Endothelial cell of umbilical vein (primary cell): ENCODE data around the gene STX8. TPM values are rescaled to one million over a fixed set of nuclear protein-coding genes. Genes with fewer than 3 reads are reported as not detected.

Experiments
- BruUV-seq: library from RNA; stranded (reverse); fragments of 400-500 nt; replicated peaks from 2 replicates; lab custom pipeline; 2021; lab: Mats Ljungman, UMichigan
- CTCF ChIA-PET: fragments of 300-600, 350-600 bp; sonication (Branson Sonifier 250); formaldehyde crosslinking; loops from one replicate; lab custom pipeline; 2021; ENCODE audit warnings: antibody characterized with exemption, inconsistent platforms; lab: Charles Lee
- POLR2A ChIA-PET: fragments of 300-600, 350-600 bp; sonication (Branson Sonifier 250); formaldehyde crosslinking; loops from one replicate; lab custom pipeline; 2021; ENCODE audit warnings: antibody characterized with exemption, inconsistent platforms; lab: Charles Lee
- DNase-seq: peaks from one replicate; pipeline ENCODE4 v3.0.0-alpha.2; 2011; ENCODE audit warnings: low read depth, low spot score
- FAIRE-seq: peaks from 2 replicates; lab custom pipeline; 2011; peaks lifted over from hg19 to GRCh38; lab: Jason Lieb, UNC
- H2AFZ ChIP-seq: 2 replicates; pipeline ENCODE4 v1.6.0; 2012; ENCODE audit warnings: low read depth, low read length, control low read depth, inconsistent platforms
- H3K27ac ChIP-seq: 2 replicates; pipeline ENCODE4 v1.5.1; 2011; ENCODE audit warnings: low read depth, mild to moderate bottlenecking, control low read depth, low read length, moderate library complexity; ENCODE audit not compliant: insufficient read depth
- H3K27me3 ChIP-seq, 2 experiments: 2 replicates each; pipeline versions ENCODE4 v1.6.0 to v1.6.1; 2011; ENCODE audit warnings: low read length in 2 of 2, mixed read lengths in 1 of 2; ENCODE audit not compliant: control insufficient read depth in 2 of 2, insufficient read depth in 2 of 2
- H3K36me3 ChIP-seq, 2 experiments: 2 replicates in 1 of 2; 3 replicates in 1 of 2; pipeline ENCODE4 v1.5.1; 2011; ENCODE audit warnings: low read length in 2 of 2, mild to moderate bottlenecking in 1 of 2, moderate library complexity in 1 of 2; ENCODE audit not compliant: control insufficient read depth in 2 of 2, insufficient read depth in 2 of 2; ENCODE audit errors: extremely low read depth in 1 of 2
- H3K4me1 ChIP-seq: 3 replicates; pipeline ENCODE4 v1.5.1; 2011; ENCODE audit warnings: mild to moderate bottlenecking, low read length; ENCODE audit not compliant: control insufficient read depth, insufficient read depth; ENCODE audit errors: extremely low read depth
- H3K4me2 ChIP-seq: 2 replicates; pipeline ENCODE4 v1.6.1; 2011; ENCODE audit warnings: low read length, control low read depth, mixed read lengths; ENCODE audit not compliant: insufficient read depth
- H3K4me3 ChIP-seq, 3 experiments: fragments of 200-600 bp in 1 of 3; sonication (generic), shearing (Covaris generic) in 1 of 3; replicated peaks in 1 of 3; 2 replicates each; pipeline ENCODE4 v1.5.1; 2011 to 2016; ENCODE audit warnings: control low read depth in 3 of 3, low read length in 3 of 3, mild to moderate bottlenecking in 2 of 3, inconsistent platforms in 1 of 3, low read depth in 1 of 3, moderate library complexity in 1 of 3; ENCODE audit not compliant: insufficient read depth in 1 of 3
- H3K79me2 ChIP-seq: 2 replicates; pipeline ENCODE4 v1.6.0; 2012; ENCODE audit warnings: low read length, inconsistent platforms; ENCODE audit not compliant: control insufficient read depth, insufficient read depth
- H3K9ac ChIP-seq: replicated peaks from 2 replicates; pipeline ENCODE3; 2011; ENCODE audit warnings: low read length, control low read depth; ENCODE audit not compliant: insufficient read depth; ENCODE audit errors: extremely low read depth
- H3K9me1 ChIP-seq: replicated peaks from 3 replicates; pipeline ENCODE4 v1.6.0; 2011; ENCODE audit warnings: mild to moderate bottlenecking, low read length; ENCODE audit not compliant: control insufficient read depth, insufficient read depth; ENCODE audit errors: extremely low read depth
- H3K9me3 ChIP-seq: replicated peaks from 2 replicates; pipeline ENCODE4 v1.5.1; 2012; ENCODE audit warnings: low read length, inconsistent platforms; ENCODE audit not compliant: control insufficient read depth, insufficient read depth
- H4K20me1 ChIP-seq: replicated peaks from 2 replicates; pipeline ENCODE3; 2011; ENCODE audit warnings: mild to moderate bottlenecking, low read length; ENCODE audit not compliant: control insufficient read depth, insufficient read depth; ENCODE audit errors: extremely low read depth
- CTCF ChIP-seq, 2 donors: IDR thresholded peaks; 1 replicate in 1 of 2; 2 replicates in 1 of 2; pipeline ENCODE4 v1.5.1; 2011; ENCODE audit warnings: low read length in 2 of 2, mild to moderate bottlenecking in 2 of 2, moderate library complexity in 2 of 2, control low read depth in 1 of 2, inconsistent platforms in 1 of 2, low read depth in 1 of 2; ENCODE audit not compliant: insufficient read depth in 1 of 2; ENCODE audit errors: extremely low read depth in 1 of 2
- EZH2 ChIP-seq: IDR thresholded peaks from 2 replicates; pipeline ENCODE4 v1.6.1; 2012; ENCODE audit warnings: borderline replicate concordance, low read depth, mild to moderate bottlenecking, moderate library complexity, low read length, inconsistent platforms; ENCODE audit not compliant: severe bottlenecking
- FOS ChIP-seq: IDR thresholded peaks from 2 replicates; pipeline ENCODE4 v1.6.1; 2011; ENCODE audit warnings: mild to moderate bottlenecking, low read length, moderate library complexity, borderline replicate concordance; ENCODE audit not compliant: insufficient read depth
- GATA2 ChIP-seq: IDR thresholded peaks from 2 replicates; pipeline ENCODE4 v1.7.0; 2011; ENCODE audit warnings: low read depth, mild to moderate bottlenecking, moderate library complexity, mixed read lengths, low read length; ENCODE audit not compliant: insufficient read length, insufficient read depth
- JUN ChIP-seq: IDR thresholded peaks from 2 replicates; pipeline ENCODE4 v1.6.1; 2011; ENCODE audit warnings: borderline replicate concordance, low read depth; ENCODE audit not compliant: insufficient read length, insufficient read depth
- MAX ChIP-seq: IDR thresholded peaks from 2 replicates; pipeline ENCODE4 v1.6.1; 2011; ENCODE audit not compliant: insufficient read depth, insufficient read length
- MYC ChIP-seq: IDR thresholded peaks from one replicate; pipeline ENCODE4 v1.6.1; 2011; ENCODE audit warnings: mild to moderate bottlenecking, low read depth, low read length
- POLR2A ChIP-seq: IDR thresholded peaks from 2 replicates; pipeline ENCODE4 v1.6.1; 2012; ENCODE audit warnings: low read depth, mild to moderate bottlenecking, control low read depth, low read length
- POLR2AphosphoS5 ChIP-seq: IDR thresholded peaks from 2 replicates; pipeline ENCODE4 v1.6.1; 2012; ENCODE audit warnings: low read depth, mild to moderate bottlenecking, control low read depth, low read length, moderate library complexity; ENCODE audit not compliant: insufficient read depth
- dilution Hi-C: fragments of 300-500 bp; cut with MboI; formaldehyde crosslinking; loops from one replicate; pipeline ENCODE4 v1.15.0; 2019; ENCODE audit warnings: low sequenced_read_pairs; ENCODE audit not compliant: extremely low pct_ligation_motif_present
- intact Hi-C: fragments of 100-400 bp; cut with micrococcal nuclease; formaldehyde crosslinking; loops from one replicate; pipeline ENCODE4 v1.10.0; 2022
- polyA plus RNA-seq, 4 experiments: library from polyadenylated mRNA; depleted of rRNA in 3 of 4; stranded (reverse) in 3 of 4; unstranded in 1 of 4; fragments of >200 nt; gene quantifications; 2 replicates each; pipeline versions ENCODE4 v1.2.1 to v1.2.3, GENCODE V29; 2011 to 2012; ENCODE audit warnings: missing spikeins in 1 of 4
- total RNA-seq: library from RNA; stranded (reverse); gene quantifications from 2 replicates; pipeline ENCODE4 v1.2.3, GENCODE V29; 2021

The STX8 gene
- total and polyA plus RNA-seq, 2 donors (not counting 3 experiments of a cell fraction or from before 2014, with no cell fraction given): 25.9 to 67.3 TPM

GRCh38 chr17:9306086-9306485 is 269.5 kb downstream of the STX8 start:
- H3K9ac ChIP-seq: no peak overlapping the region
- ChIA-PET POLR2A (no interaction called here), CTCF (no interaction called here)
- no peaks in the 10 kb centered on the region for H3K36me3 ChIP-seq
- H3K4me2 ChIP-seq: no peak overlapping the region
- H3K27ac ChIP-seq: no peak overlapping the region
- H3K4me1 ChIP-seq: peaks cover 5% of the 10 kb centered on the region
- intact Hi-C loops: no loop called here
- no peak overlapping the region for H3K4me3 ChIP-seq
- no peak for FAIRE-seq
- dilution Hi-C loops: no loop called here
- no peak overlapping the region for H2AFZ ChIP-seq
- BruUV-seq: no TSS peak
- no peaks in the 10 kb centered on the region for H4K20me1 ChIP-seq
- no peaks in the 10 kb centered on the region for H3K79me2 ChIP-seq
- no peaks in the 10 kb centered on the region for H3K27me3 ChIP-seq
- no peaks in the 10 kb centered on the region for H3K9me3 ChIP-seq
- H3K9me1 ChIP-seq: no peaks in the 10 kb centered on the region
- no peak for TF ChIP-seq POLR2A
- TF ChIP-seq POLR2AphosphoS5: no peak
- no peak for TF ChIP-seq MAX
- no peak for TF ChIP-seq EZH2
- TF ChIP-seq FOS: no peak
- no peak for TF ChIP-seq GATA2
- TF ChIP-seq MYC: no peak
- TF ChIP-seq JUN: no peak
- no peak for TF ChIP-seq CTCF (IDR thresholded peaks at IDR 0.05; ENCODE audit: extremely low read depth in 1 of 2, insufficient read depth in 1 of 2, low read depth in 1 of 2, low read length in 2 of 2)
- no peak for DNase-seq
